Thymus (tissue), 11 donors: Measurements from ENCODE around the gene OR52I1. TPM values are rescaled to one million over a fixed set of nuclear protein-coding genes. Genes with fewer than 3 reads are reported as not detected.

Source experiments
- DNase-seq, 9 donors: peaks; one replicate each; pipeline ENCODE4 v3.0.0-alpha.2; 2013; ENCODE audit warnings: low spot score in 9 of 9, low read depth in 6 of 9, missing footprints in 1 of 9
- H3K27ac ChIP-seq, 2 donors: one replicate each; pipeline ENCODE4 v1.5.1; 2013; ENCODE audit warnings: control low read depth in 1 of 2, low read depth in 1 of 2, low read length in 1 of 2, mild to moderate bottlenecking in 1 of 2, moderate library complexity in 1 of 2
- H3K27me3 ChIP-seq, 2 donors: one replicate each; pipeline ENCODE4 v1.5.1; 2013; ENCODE audit warnings: low read length in 1 of 2; ENCODE audit not compliant: control insufficient read depth in 2 of 2, insufficient read depth in 1 of 2
- H3K36me3 ChIP-seq, 2 donors: one replicate each; pipeline ENCODE4 v1.5.1; 2013; ENCODE audit warnings: low read length in 1 of 2, mild to moderate bottlenecking in 1 of 2, moderate library complexity in 1 of 2; ENCODE audit not compliant: control insufficient read depth in 2 of 2, insufficient read depth in 2 of 2
- H3K4me1 ChIP-seq, 2 donors: one replicate each; pipeline ENCODE4 v1.5.1; 2013; ENCODE audit warnings: low read length in 2 of 2; ENCODE audit not compliant: control insufficient read depth in 2 of 2, insufficient read depth in 2 of 2
- H3K4me3 ChIP-seq, 2 donors: one replicate each; pipeline ENCODE4 v1.5.1; 2013; ENCODE audit warnings: low read length in 2 of 2, control low read depth in 1 of 2, mild to moderate bottlenecking in 1 of 2
- H3K9me3 ChIP-seq, 2 donors: one replicate each; pipeline ENCODE4 v1.5.1; 2013; ENCODE audit warnings: low read length in 1 of 2, mild to moderate bottlenecking in 1 of 2; ENCODE audit not compliant: control insufficient read depth in 2 of 2, insufficient read depth in 1 of 2
- WGBS: extraction: QIAGEN DNeasy Blood & Tissue Kit; methylation state at CpG from one replicate; pipeline ENCODE4 v1.1.7; 2013; 5-methylcytosine and 5-hydroxymethylcytosine counted together
- polyA plus RNA-seq: library from polyadenylated mRNA; stranded (reverse); fragments of 200-250 nt; gene quantifications from one replicate; pipeline ENCODE4 v1.2.3, GENCODE V29; 2013
- total RNA-seq: library from RNA; stranded (reverse); fragments of 120-200 nt; gene quantifications from one replicate; pipeline ENCODE4 v1.2.4, GENCODE V29; 2013
- donor health status: healthy.

OR52I1 gene
- total and polyA plus RNA-seq, 2 donors = under 0.01 to 0.02 TPM

DNA sequence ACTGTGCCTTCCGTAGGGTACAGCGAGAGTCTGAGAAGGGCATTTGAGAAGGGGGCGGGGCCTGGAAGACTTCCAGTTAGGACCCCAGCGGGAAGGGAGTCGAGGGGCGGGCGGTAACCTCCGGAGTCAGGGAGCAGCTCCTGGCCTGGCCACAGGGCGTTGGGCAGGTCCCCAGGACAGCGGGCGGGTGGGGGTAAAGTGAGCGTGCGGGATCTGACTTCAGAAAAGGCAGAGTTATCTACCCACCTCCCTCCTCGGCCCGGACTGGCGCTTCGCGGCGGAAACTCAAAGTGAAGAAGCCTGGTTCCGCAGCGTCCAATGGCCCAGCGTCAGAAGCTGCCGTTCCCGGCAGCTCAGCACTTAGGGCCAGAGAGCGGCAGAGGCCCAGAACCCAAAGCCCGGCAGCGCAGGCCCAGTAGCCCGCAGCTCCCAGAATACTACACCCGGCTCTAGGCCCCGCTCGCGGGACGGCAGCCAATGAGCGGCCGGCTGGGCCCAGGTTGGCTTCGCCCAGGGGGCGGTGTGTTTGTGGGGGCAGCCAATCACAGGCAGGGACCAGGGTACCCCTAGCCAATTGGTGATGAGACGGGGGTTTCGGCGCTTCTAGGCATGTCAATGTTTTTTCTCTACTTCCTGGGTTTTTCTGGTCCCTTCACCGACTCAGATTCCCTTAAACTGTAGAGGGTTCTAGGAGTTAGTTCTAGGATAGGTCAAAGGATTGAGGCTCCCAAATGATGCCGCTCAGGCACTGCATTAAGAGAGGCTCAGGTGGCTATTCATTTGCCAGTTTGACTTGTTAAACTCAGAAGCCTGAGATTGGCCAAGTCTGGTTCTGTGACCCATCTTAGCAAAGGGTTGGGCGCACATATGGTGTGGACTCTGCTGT is 14.2 kb downstream of the OR52I1 start, which contains the start of gene TRIM68:
TSS of gene TRIM68 (minus strand) at position 451 of the 886 bp plus-strand sequence. CDS start 2,727 bp downstream, outside the sequence.
- Histone ChIP-seq H3K9me3 (no peaks in the 10 kb centered on the region), H3K4me1 (peaks cover 7 to 8% of the 10 kb centered on the region in 2 donors), H3K27ac (peak within 1 kb of the TSS; percentile 77 to 82), H3K27me3 (no peaks in the 10 kb centered on the region), H3K4me3 (peak within 1 kb of the TSS; percentile 86 to 89), H3K36me3 (peaks cover 0 to 5% of the 10 kb centered on the region in 2 donors)
- peak; percentile 77 to 96 (median 87) for DNase-seq
- 4% methylated on average over 43 of the region's 43 CpGs for WGBS

DNA sequence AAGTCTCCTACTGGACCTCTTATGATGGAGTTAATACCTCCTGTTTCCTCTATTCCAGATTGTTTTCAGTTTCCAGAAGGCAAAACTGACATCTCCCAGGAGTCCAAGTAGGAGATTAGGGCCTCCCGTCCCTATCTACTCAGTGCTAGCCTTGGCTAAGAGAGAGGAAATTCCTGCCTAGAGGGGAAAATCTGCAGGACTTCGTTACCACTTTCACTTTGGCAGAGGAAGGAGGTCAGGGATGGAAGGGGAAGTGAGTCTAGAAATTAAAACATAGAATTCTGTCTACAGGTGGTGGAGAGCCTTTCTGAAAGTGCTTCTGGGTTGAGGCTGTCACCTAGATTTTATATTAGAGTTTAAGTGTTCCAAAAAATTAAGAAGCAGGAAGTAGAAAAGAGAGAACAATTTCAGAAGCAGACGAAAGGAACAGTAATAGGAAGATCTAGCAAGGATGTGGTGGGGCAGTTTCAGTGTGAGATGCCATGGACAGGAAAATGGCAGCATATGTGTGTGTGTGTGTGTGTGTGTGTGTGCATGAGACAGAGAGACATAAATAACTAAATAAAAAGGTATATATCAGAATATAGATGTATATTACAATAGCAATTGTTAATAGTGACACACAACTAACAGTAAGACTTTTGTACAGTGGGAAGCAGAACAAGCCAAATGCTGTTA is 16.6 kb downstream of the OR52I1 start:
- no peak for DNase-seq
- Histone ChIP-seq H3K36me3 (no peaks in the 10 kb centered on the region), H3K4me1 (peaks cover 7 to 8% of the 10 kb centered on the region in 2 donors), H3K27me3 (no peaks in the 10 kb centered on the region), H3K9me3 (no peaks in the 10 kb centered on the region), H3K27ac (no peak overlapping the region), H3K4me3 (no peak overlapping the region)
- WGBS = 48% methylated on average over 3 of the region's 3 CpGs

DNA sequence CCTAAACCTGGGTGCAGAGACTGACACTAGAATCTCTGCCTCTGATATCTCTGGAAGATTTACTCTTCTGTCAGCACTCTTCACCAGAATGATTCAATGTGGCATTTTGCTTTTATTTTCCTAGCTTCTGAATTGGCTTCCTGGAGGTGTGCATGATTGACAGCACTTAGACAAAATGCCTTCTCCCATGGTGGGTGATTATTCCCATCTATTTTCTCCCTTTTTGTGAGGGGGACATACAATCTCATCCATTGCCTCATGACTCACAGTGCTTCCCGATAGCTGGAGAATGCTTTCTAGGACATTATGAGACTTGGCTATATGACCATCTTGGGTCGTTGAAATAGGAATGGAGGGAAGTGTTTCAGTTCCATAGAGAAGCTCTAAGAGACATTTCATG is 18.1 kb downstream of the OR52I1 start:
- no peak overlapping the region for H3K27ac ChIP-seq
- no peaks in the 10 kb centered on the region for H3K9me3 ChIP-seq
- DNase-seq = no peak
- WGBS = 96% methylated on average over 2 of the region's 2 CpGs
- H3K27me3 ChIP-seq = no peaks in the 10 kb centered on the region
- H3K4me3 ChIP-seq = no peak overlapping the region
- no peaks in the 10 kb centered on the region for H3K36me3 ChIP-seq
- H3K4me1 ChIP-seq = peaks cover 2 to 5% of the 10 kb centered on the region in 2 donors

DNA sequence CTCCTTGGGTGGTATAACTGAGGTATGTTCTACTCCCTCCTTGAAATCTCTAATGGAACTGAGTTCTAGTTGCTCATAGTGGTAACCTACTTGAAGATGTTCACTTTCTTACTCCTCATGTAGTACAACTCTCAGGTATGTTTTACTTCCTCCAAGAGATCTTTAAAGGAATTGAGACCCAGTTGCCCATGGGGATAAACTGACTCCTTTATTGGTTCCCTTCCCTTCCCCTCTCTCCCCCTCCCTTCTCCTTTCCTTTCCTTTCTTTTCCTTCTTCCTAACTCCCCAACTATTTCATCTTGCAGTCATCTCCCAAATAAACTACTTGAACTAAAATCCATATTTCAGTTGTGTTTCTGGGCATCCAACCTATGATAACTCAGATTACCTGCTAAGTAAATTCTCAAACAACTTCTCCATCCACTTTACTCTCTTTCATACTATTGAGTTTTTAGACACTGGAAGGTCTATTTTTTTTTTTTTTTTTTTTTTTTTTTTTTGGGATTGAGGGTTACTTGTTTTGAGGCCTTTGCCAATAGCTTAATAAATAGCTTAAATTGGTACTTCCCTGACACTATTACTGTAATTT is 22.1 kb downstream of the OR52I1 start:
- Histone ChIP-seq H3K9me3 (no peaks in the 10 kb centered on the region), H3K27ac (no peak overlapping the region), H3K4me1 (no peaks in the 10 kb centered on the region), H3K36me3 (no peaks in the 10 kb centered on the region), H3K27me3 (no peaks in the 10 kb centered on the region), H3K4me3 (no peak overlapping the region)
- no peak for DNase-seq

DNA sequence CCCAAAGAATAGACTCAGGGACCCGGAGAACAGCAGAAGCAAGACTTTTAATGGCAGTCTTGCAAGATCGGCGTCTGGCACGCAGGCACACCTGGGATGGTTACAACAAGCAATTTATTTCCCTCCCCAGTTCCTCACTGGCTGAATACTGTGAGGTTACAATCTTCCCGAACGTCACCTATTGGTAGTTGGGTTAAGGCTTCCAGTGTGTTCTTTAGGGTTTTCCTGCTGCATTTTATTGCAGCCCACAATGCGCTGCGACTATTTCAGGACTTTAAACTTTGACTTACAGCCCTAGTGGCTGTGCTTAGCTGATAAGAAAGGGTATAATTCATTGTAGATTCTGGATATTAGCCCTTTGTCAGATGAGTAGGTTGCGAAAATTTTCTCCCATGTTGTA is 25.7 kb downstream of the OR52I1 start:
- Histone ChIP-seq H3K4me3 (no peak overlapping the region), H3K4me1 (no peaks in the 10 kb centered on the region), H3K9me3 (no peaks in the 10 kb centered on the region), H3K27ac (no peak overlapping the region), H3K27me3 (no peaks in the 10 kb centered on the region), H3K36me3 (no peaks in the 10 kb centered on the region)
- WGBS = 83% methylated on average over 9 of the region's 9 CpGs
- no peak for DNase-seq

DNA sequence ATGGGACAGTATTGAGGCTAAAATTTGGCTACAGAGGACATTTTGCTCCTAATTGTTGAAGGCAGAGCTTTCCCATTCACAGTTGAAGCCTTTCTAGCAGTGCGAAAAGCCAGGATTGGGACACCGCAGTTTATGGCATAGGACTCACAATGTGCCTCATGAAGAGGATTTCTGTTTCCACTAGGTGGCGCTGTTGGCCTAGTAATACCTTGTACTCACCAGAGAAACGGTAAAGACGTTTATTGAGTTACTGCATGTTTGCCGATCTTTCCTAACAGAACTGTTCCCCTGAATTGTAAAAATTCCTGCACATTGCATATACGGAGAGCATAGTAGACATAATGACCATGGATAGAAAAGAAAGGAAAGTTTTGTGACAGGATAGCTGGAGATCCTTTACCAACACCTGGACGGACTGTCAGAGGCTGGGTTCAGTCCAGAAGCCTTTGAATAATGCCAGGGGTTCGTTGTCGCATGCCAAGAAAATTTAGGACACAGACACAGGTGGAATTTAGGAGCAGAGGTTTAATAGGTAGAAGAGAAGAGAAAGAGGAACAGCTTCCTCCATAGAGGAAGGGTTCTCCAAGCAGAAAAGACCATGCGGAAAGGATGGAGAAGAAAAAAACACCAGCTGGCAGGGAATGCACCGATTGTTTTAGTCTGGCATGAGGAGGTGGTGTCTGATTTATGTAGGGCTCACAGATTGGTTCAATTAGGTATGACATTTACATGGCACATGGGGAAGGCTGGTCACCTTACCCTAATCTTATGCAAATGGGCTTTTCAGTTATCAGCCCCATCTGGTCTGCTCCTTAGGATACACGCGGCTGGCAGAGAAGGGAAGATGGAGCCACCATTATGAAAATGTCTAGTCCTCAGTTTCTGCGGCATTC is 32.6 kb downstream of the OR52I1 start:
- Histone ChIP-seq H3K4me1 (no peaks in the 10 kb centered on the region), H3K36me3 (no peaks in the 10 kb centered on the region), H3K27ac (no peak overlapping the region), H3K9me3 (no peaks in the 10 kb centered on the region), H3K27me3 (no peaks in the 10 kb centered on the region), H3K4me3 (no peak overlapping the region)
- peak in 7 of 9 donors; percentile 15 to 55 (median 28) for DNase-seq
- 61% methylated on average over 15 of the region's 15 CpGs for WGBS

DNA sequence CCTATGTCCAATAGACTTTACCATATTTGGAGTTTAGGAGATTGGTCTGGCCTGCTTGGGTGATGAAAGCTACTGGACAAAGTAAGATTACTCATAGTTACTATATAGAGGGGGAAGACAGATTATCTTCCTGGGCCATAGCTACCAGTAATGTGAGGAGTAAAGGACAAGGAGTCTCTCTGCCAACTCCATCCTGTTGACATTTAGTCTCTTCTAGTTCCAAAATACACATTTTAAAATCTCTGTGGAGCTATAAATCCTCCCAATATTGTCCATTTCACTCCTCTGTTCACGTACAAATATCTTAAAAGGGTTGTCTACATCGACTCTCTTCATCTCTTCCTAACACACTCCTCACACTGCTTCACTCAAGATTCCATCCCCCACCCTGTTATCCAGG is 42.3 kb downstream of the OR52I1 start:
- H3K36me3 ChIP-seq = no peaks in the 10 kb centered on the region
- WGBS = 98% methylated on average over 2 of the region's 2 CpGs
- H3K4me3 ChIP-seq = no peak overlapping the region
- DNase-seq = no peak
- H3K9me3 ChIP-seq = no peaks in the 10 kb centered on the region
- peaks cover 0 to 3% of the 10 kb centered on the region in 2 donors for H3K27me3 ChIP-seq
- H3K4me1 ChIP-seq = no peaks in the 10 kb centered on the region
- no peak overlapping the region for H3K27ac ChIP-seq

DNA sequence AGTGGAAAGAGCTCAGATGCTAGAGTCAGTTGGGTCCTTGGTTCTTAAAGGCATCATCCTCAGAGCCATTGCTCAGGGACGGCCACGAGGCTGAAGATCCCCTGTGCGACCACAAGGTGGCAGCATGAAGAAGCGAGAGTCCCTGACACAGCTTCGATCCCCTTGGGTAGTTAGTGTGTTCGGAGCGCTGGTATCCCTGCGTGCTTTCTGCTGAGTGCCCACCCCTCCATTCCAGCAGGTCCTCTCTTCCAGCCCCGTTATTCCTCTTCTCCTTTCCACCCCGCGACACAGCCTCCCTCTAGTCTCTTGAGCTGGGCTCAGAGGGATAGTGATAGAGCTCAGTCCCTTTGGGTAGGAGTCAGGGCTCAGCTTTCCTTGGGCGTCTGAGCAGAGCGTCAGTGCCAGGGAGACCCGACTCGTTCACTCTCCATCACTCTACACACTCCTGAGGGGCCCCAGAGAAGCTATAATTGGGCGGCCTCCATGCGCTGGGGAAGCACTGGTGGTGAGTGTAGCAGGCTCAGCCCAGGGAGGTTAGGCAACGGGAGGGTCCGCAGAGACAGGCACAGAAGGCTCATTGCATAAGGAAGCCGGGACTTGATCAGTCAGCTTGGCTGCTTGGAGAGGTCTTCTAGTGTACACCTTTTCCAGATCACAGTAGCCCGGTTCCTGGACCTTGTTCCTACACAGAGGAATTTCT is 43.3 kb downstream of the OR52I1 start, which contains the start of gene OR51D1:
TSS of gene OR51D1 (plus strand) at position 516 of the 700 bp plus-strand sequence. CDS start 2,314 bp downstream, outside the sequence.
- peak; percentile 12 to 65 (median 33) for DNase-seq
- no peaks in the 10 kb centered on the region for H3K36me3 ChIP-seq
- H3K9me3 ChIP-seq = no peaks in the 10 kb centered on the region
- no peak within 1 kb of the TSS for H3K27ac ChIP-seq
- H3K27me3 ChIP-seq = peaks cover 0 to 3% of the 10 kb centered on the region in 2 donors
- H3K4me1 ChIP-seq = no peaks in the 10 kb centered on the region
- WGBS = 39% methylated on average over 21 of the region's 21 CpGs
- H3K4me3 ChIP-seq = no peak within 1 kb of the TSS
